ENCODE data around the gene SLIT3. TPM values are rescaled to one million over a fixed set of nuclear protein-coding genes. Genes with fewer than 3 reads are reported as not detected.

The SLIT3 gene
- total RNA-seq, 1 donor from 2014 or later, result 5.0 TPM

DNA sequence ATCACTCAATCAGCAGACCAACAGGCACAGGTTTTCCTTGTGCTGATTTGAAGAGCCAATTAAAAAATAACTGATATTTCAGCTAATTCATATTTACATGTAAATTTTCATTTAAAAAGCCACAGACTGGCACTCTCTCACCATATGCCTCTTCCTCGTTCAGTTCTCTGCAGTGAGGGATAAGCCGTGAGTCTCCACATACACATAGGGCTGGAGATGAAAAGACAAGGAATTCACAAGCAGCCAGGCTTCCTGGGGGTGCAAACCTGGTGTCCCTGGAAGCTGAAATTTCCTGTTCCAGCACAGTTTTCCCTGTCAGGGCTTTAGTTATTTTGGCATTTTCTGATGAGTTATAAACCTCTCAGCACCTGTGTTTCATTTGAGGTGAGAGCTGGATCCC, 397.9 kb downstream of the SLIT3 start:
- Histone ChIP-seq H3K4me3 (ENCODE audit: low read depth, low read length) (no peak overlapping the region), H3K27me3 (ENCODE audit: control insufficient read depth, insufficient read depth, low read length) (no peaks in the 10 kb centered on the region), H3K36me3 (ENCODE audit: control insufficient read depth, insufficient read depth, low read length) (no peaks in the 10 kb centered on the region)
- TF ChIP-seq CTCF (IDR thresholded peaks at IDR 0.05; ENCODE audit: insufficient read depth, low read length, poor library complexity, severe bottlenecking), result no peak
- DNase-seq (ENCODE audit: low read depth), result no peak

GRCh38 chr5:168899673-168900072, 401.3 kb downstream of the SLIT3 start:
- DNase-seq (ENCODE audit: low read depth), result no peak
- H3K4me3 ChIP-seq (ENCODE audit: low read depth, low read length), result no peak overlapping the region
- no peaks in the 10 kb centered on the region for H3K36me3 ChIP-seq (ENCODE audit: control insufficient read depth, insufficient read depth, low read length)
- no peaks in the 10 kb centered on the region for H3K27me3 ChIP-seq (ENCODE audit: control insufficient read depth, insufficient read depth, low read length)
- no peak for TF ChIP-seq CTCF (IDR thresholded peaks at IDR 0.05; ENCODE audit: insufficient read depth, low read length, poor library complexity, severe bottlenecking)

DNA sequence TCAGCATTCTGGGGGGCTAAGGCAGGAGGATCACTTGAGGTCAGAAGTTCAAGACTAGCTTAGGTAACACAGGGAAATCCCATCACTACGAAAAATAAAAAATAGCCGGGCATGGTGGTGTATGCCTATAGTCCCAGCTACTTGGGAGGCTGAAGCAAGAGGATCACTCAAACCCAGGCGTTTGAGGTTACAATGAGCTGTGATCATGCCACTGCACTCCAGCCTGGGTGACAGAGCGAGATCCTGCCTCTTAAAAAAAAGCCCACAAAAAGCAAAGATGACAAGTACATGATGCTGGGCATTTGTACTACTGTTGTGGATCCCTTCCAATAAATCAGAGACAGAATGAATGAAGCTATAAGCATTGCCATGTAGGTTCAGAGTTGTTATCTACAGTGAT, 401.7 kb downstream of the SLIT3 start:
- no peaks in the 10 kb centered on the region for H3K36me3 ChIP-seq (ENCODE audit: control insufficient read depth, insufficient read depth, low read length)
- DNase-seq (ENCODE audit: low read depth), result no peak
- no peaks in the 10 kb centered on the region for H3K27me3 ChIP-seq (ENCODE audit: control insufficient read depth, insufficient read depth, low read length)
- no peak for TF ChIP-seq CTCF (IDR thresholded peaks at IDR 0.05; ENCODE audit: insufficient read depth, low read length, poor library complexity, severe bottlenecking)
- H3K4me3 ChIP-seq (ENCODE audit: low read depth, low read length), result no peak overlapping the region

- no peak for TF ChIP-seq CTCF (IDR thresholded peaks at IDR 0.05; ENCODE audit: insufficient read depth, low read length, poor library complexity, severe bottlenecking)
- no peak for DNase-seq (ENCODE audit: low read depth)
Observed at GRCh38 chr5:168898247-168898911, 402.6 kb downstream of the SLIT3 start.

GRCh38 chr5:168897387-168898122, 403.4 kb downstream of the SLIT3 start:
- no peak for TF ChIP-seq CTCF (IDR thresholded peaks at IDR 0.05; ENCODE audit: insufficient read depth, low read length, poor library complexity, severe bottlenecking)
- no peaks in the 10 kb centered on the region for H3K27me3 ChIP-seq (ENCODE audit: control insufficient read depth, insufficient read depth, low read length)
- H3K4me3 ChIP-seq (ENCODE audit: low read depth, low read length), result no peak overlapping the region
- no peaks in the 10 kb centered on the region for H3K36me3 ChIP-seq (ENCODE audit: control insufficient read depth, insufficient read depth, low read length)
- DNase-seq (ENCODE audit: low read depth), result no peak

More at GRCh38 chr5:168898247-168898911, 402.6 kb downstream of the SLIT3 start:
- Histone ChIP-seq H3K4me3 (ENCODE audit: low read depth, low read length) (no peak overlapping the region), H3K27me3 (ENCODE audit: control insufficient read depth, insufficient read depth, low read length) (no peaks in the 10 kb centered on the region), H3K36me3 (ENCODE audit: control insufficient read depth, insufficient read depth, low read length) (no peaks in the 10 kb centered on the region)
